ENCODE measurements around the gene CNPY3.

DNA sequence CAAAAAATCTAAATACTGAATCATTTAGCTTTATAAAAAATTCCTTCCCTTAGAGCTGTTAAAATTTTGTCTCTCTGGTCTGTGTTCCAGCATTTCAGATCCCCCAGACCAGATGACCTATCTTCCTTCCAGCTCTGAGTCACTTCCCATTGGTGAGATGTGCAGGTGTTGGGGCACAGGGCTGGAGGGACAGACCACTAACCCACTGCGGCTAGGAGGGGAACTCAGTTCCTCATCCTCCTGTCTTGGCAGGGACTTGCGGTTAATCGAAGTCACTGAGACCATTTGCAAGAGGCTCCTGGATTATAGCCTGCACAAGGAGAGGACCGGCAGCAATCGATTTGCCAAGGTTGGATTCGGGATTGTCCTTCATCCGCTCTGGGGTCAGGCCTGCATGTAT is 6.0 kb downstream of the CNPY3 start:
- TF ChIP-seq CTCF (IDR thresholded peaks at IDR 0.05) (no peak), ESRRA (IDR thresholded peaks at IDR 0.05; ENCODE audit: borderline replicate concordance, low read length) (no peak), RNF2 (IDR thresholded peaks at IDR 0.05; ENCODE audit: borderline replicate concordance, low read depth) (no peak), JUN (IDR thresholded peaks at IDR 0.05) (no peak)
